ENCODE measurements around the gene CASP8AP2. TPM values are rescaled to one million over a fixed set of nuclear protein-coding genes. Genes with fewer than 3 reads are reported as not detected.
"Not testable (repeated sequence)": the region's sequence is repeated elsewhere in the genome, so short reads cannot be mapped to it uniquely, and the experiment has no call there.

CASP8AP2 gene
- total and polyA plus RNA-seq, 3 donors from 2014 or later = 3.3 to 21.6 (median 18.3) TPM

GRCh38 chr6:89842228-89842627 lies 12.5 kb downstream of the CASP8AP2 start:
- H3K4me3 ChIP-seq = no peak overlapping the region
- H3K4me1 ChIP-seq = no peaks in the 10 kb centered on the region
- H3K27me3 ChIP-seq = no peaks in the 10 kb centered on the region
- H3K27ac ChIP-seq = no peak overlapping the region
- H3K36me3 ChIP-seq (ENCODE audit: low read depth, missing control alignments) = no peaks in the 10 kb centered on the region
- no peaks in the 10 kb centered on the region for H3K9me3 ChIP-seq
- TF ChIP-seq, protein P1, sequence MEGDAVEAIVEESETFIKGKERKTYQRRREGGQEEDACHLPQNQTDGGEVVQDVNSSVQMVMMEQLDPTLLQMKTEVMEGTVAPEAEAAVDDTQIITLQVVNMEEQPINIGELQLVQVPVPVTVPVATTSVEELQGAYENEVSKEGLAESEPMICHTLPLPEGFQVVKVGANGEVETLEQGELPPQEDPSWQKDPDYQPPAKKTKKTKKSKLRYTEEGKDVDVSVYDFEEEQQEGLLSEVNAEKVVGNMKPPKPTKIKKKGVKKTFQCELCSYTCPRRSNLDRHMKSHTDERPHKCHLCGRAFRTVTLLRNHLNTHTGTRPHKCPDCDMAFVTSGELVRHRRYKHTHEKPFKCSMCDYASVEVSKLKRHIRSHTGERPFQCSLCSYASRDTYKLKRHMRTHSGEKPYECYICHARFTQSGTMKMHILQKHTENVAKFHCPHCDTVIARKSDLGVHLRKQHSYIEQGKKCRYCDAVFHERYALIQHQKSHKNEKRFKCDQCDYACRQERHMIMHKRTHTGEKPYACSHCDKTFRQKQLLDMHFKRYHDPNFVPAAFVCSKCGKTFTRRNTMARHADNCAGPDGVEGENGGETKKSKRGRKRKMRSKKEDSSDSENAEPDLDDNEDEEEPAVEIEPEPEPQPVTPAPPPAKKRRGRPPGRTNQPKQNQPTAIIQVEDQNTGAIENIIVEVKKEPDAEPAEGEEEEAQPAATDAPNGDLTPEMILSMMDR (IDR thresholded peaks at IDR 0.05) = no peak
- no peak for TF ChIP-seq POLR2A (IDR thresholded peaks at IDR 0.05)
- DNase-seq = no peak
- intact Hi-C loops (cut with DNase I; ENCODE audit: low total_unique reads) = no loop called here
- WGBS, 2 donors = 63 to 82% methylated on average over 2 of the region's 2 CpGs

DNA sequence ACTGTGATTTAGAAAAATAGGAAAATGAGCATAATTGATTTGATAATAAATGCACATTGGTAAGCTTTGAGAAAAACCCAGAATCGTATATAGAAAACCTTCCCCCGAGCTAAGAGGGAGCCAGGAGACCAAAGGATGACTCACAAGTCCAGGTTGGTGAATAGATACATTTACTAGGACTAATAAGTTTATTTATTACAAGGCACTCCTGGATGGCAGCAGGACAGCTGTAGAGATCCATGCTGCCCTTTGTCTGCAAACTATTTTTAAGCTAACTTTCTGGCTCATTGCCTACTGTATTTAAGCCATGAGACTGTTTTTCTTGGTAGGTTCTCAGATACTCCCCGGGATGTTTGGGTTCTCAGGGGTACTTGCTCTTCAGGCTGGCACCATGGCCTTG lies 13.4 kb downstream of the CASP8AP2 start:
- no peak for DNase-seq
- 58 to 62% methylated on average over 3 of the region's 3 CpGs for WGBS, 2 donors
- no peaks in the 10 kb centered on the region for H3K9me3 ChIP-seq
- H3K4me1 ChIP-seq = no peaks in the 10 kb centered on the region
- intact Hi-C loops (cut with DNase I; ENCODE audit: low total_unique reads) = no loop called here
- no peaks in the 10 kb centered on the region for H3K27me3 ChIP-seq
- no peak overlapping the region for H3K4me3 ChIP-seq
- H3K36me3 ChIP-seq (ENCODE audit: low read depth, missing control alignments) = no peaks in the 10 kb centered on the region
- no peak overlapping the region for H3K27ac ChIP-seq
- TF ChIP-seq POLR2A (IDR thresholded peaks at IDR 0.05) = no peak
- TF ChIP-seq, protein P1 (IDR thresholded peaks at IDR 0.05) = no peak

GRCh38 chr6:89847513-89847912 lies 17.8 kb downstream of the CASP8AP2 start:
- H3K4me1 ChIP-seq; H3K27me3 ChIP-seq; H3K4me3 ChIP-seq; intact Hi-C loops (cut with DNase I; ENCODE audit: low total_unique reads); H3K36me3 ChIP-seq (ENCODE audit: low read depth, missing control alignments); H3K27ac ChIP-seq; DNase-seq; H3K9me3 ChIP-seq: not testable (repeated sequence)
- 93 to 98% methylated on average over 5 of the region's 5 CpGs for WGBS, 2 donors

GRCh38 chr6:89853068-89853467 lies 23.4 kb downstream of the CASP8AP2 start:
- no peak for TF ChIP-seq POLR2A (IDR thresholded peaks at IDR 0.05)
- TF ChIP-seq, protein P1 (IDR thresholded peaks at IDR 0.05) = no peak
- no peaks in the 10 kb centered on the region for H3K36me3 ChIP-seq (ENCODE audit: low read depth, missing control alignments)
- intact Hi-C loops (cut with DNase I; ENCODE audit: low total_unique reads) = no loop called here
- H3K4me3 ChIP-seq = no peak overlapping the region
- WGBS, 2 donors = 83 to 84% methylated on average over 1 of the region's 1 CpG
- H3K9me3 ChIP-seq = no peaks in the 10 kb centered on the region
- no peaks in the 10 kb centered on the region for H3K4me1 ChIP-seq
- no peak overlapping the region for H3K27ac ChIP-seq
- DNase-seq = no peak
- no peaks in the 10 kb centered on the region for H3K27me3 ChIP-seq

- TF ChIP-seq, protein P1 (IDR thresholded peaks at IDR 0.05) = no peak
- no peak for TF ChIP-seq POLR2A (IDR thresholded peaks at IDR 0.05)
- Histone ChIP-seq H3K36me3 (ENCODE audit: low read depth, missing control alignments) (no peaks in the 10 kb centered on the region), H3K9me3 (no peaks in the 10 kb centered on the region), H3K27me3 (no peaks in the 10 kb centered on the region), H3K4me3 (no peak overlapping the region), H3K4me1 (no peaks in the 10 kb centered on the region), H3K27ac (no peak overlapping the region)
- intact Hi-C loops (cut with DNase I; ENCODE audit: low total_unique reads) = no loop called here
- DNase-seq = no peak
- 81 to 93% methylated on average over 1 of the region's 1 CpG for WGBS, 2 donors
These were observed 28.4 kb downstream of the CASP8AP2 start for GRCh38 chr6:89858041-89858440.

All from testis (tissue), 3 donors.